Endothelial cell of umbilical vein (primary cell): Measurements from ENCODE around the gene CDHR4. TPM values are rescaled to one million over a fixed set of nuclear protein-coding genes. Genes with fewer than 3 reads are reported as not detected.

ENCODE experiments used
- BruUV-seq: library from RNA; stranded (reverse); fragments of 400-500 nt; replicated peaks from 2 replicates; lab custom pipeline; 2021; lab: Mats Ljungman, UMichigan
- CTCF ChIA-PET: fragments of 300-600, 350-600 bp; sonication (Branson Sonifier 250); formaldehyde crosslinking; loops from one replicate; lab custom pipeline; 2021; ENCODE audit warnings: antibody characterized with exemption, inconsistent platforms; lab: Charles Lee
- POLR2A ChIA-PET: fragments of 300-600, 350-600 bp; sonication (Branson Sonifier 250); formaldehyde crosslinking; loops from one replicate; lab custom pipeline; 2021; ENCODE audit warnings: antibody characterized with exemption, inconsistent platforms; lab: Charles Lee
- DNase-seq: peaks from one replicate; pipeline ENCODE4 v3.0.0-alpha.2; 2011; ENCODE audit warnings: low read depth, low spot score
- FAIRE-seq: peaks from 2 replicates; lab custom pipeline; 2011; peaks lifted over from hg19 to GRCh38; lab: Jason Lieb, UNC
- H2AFZ ChIP-seq: 2 replicates; pipeline ENCODE4 v1.6.0; 2012; ENCODE audit warnings: low read depth, low read length, control low read depth, inconsistent platforms
- H3K27ac ChIP-seq: 2 replicates; pipeline ENCODE4 v1.5.1; 2011; ENCODE audit warnings: low read depth, mild to moderate bottlenecking, control low read depth, low read length, moderate library complexity; ENCODE audit not compliant: insufficient read depth
- H3K27me3 ChIP-seq, 2 experiments: 2 replicates each; pipeline versions ENCODE4 v1.6.0 to v1.6.1; 2011; ENCODE audit warnings: low read length in 2 of 2, mixed read lengths in 1 of 2; ENCODE audit not compliant: control insufficient read depth in 2 of 2, insufficient read depth in 2 of 2
- H3K36me3 ChIP-seq, 2 experiments: 2 replicates in 1 of 2; 3 replicates in 1 of 2; pipeline ENCODE4 v1.5.1; 2011; ENCODE audit warnings: low read length in 2 of 2, mild to moderate bottlenecking in 1 of 2, moderate library complexity in 1 of 2; ENCODE audit not compliant: control insufficient read depth in 2 of 2, insufficient read depth in 2 of 2; ENCODE audit errors: extremely low read depth in 1 of 2
- H3K4me1 ChIP-seq: 3 replicates; pipeline ENCODE4 v1.5.1; 2011; ENCODE audit warnings: mild to moderate bottlenecking, low read length; ENCODE audit not compliant: control insufficient read depth, insufficient read depth; ENCODE audit errors: extremely low read depth
- H3K4me2 ChIP-seq: 2 replicates; pipeline ENCODE4 v1.6.1; 2011; ENCODE audit warnings: low read length, control low read depth, mixed read lengths; ENCODE audit not compliant: insufficient read depth
- H3K4me3 ChIP-seq, 3 experiments: fragments of 200-600 bp in 1 of 3; sonication (generic), shearing (Covaris generic) in 1 of 3; replicated peaks in 1 of 3; 2 replicates each; pipeline ENCODE4 v1.5.1; 2011 to 2016; ENCODE audit warnings: control low read depth in 3 of 3, low read length in 3 of 3, mild to moderate bottlenecking in 2 of 3, inconsistent platforms in 1 of 3, low read depth in 1 of 3, moderate library complexity in 1 of 3; ENCODE audit not compliant: insufficient read depth in 1 of 3
- H3K79me2 ChIP-seq: 2 replicates; pipeline ENCODE4 v1.6.0; 2012; ENCODE audit warnings: low read length, inconsistent platforms; ENCODE audit not compliant: control insufficient read depth, insufficient read depth
- H3K9ac ChIP-seq: replicated peaks from 2 replicates; pipeline ENCODE3; 2011; ENCODE audit warnings: low read length, control low read depth; ENCODE audit not compliant: insufficient read depth; ENCODE audit errors: extremely low read depth
- H3K9me1 ChIP-seq: replicated peaks from 3 replicates; pipeline ENCODE4 v1.6.0; 2011; ENCODE audit warnings: mild to moderate bottlenecking, low read length; ENCODE audit not compliant: control insufficient read depth, insufficient read depth; ENCODE audit errors: extremely low read depth
- H3K9me3 ChIP-seq: replicated peaks from 2 replicates; pipeline ENCODE4 v1.5.1; 2012; ENCODE audit warnings: low read length, inconsistent platforms; ENCODE audit not compliant: control insufficient read depth, insufficient read depth
- H4K20me1 ChIP-seq: replicated peaks from 2 replicates; pipeline ENCODE3; 2011; ENCODE audit warnings: mild to moderate bottlenecking, low read length; ENCODE audit not compliant: control insufficient read depth, insufficient read depth; ENCODE audit errors: extremely low read depth
- EZH2 ChIP-seq: IDR thresholded peaks from 2 replicates; pipeline ENCODE4 v1.6.1; 2012; ENCODE audit warnings: borderline replicate concordance, low read depth, mild to moderate bottlenecking, moderate library complexity, low read length, inconsistent platforms; ENCODE audit not compliant: severe bottlenecking
- FOS ChIP-seq: IDR thresholded peaks from 2 replicates; pipeline ENCODE4 v1.6.1; 2011; ENCODE audit warnings: mild to moderate bottlenecking, low read length, moderate library complexity, borderline replicate concordance; ENCODE audit not compliant: insufficient read depth
- GATA2 ChIP-seq: IDR thresholded peaks from 2 replicates; pipeline ENCODE4 v1.7.0; 2011; ENCODE audit warnings: low read depth, mild to moderate bottlenecking, moderate library complexity, mixed read lengths, low read length; ENCODE audit not compliant: insufficient read length, insufficient read depth
- JUN ChIP-seq: IDR thresholded peaks from 2 replicates; pipeline ENCODE4 v1.6.1; 2011; ENCODE audit warnings: borderline replicate concordance, low read depth; ENCODE audit not compliant: insufficient read length, insufficient read depth
- MYC ChIP-seq: IDR thresholded peaks from one replicate; pipeline ENCODE4 v1.6.1; 2011; ENCODE audit warnings: mild to moderate bottlenecking, low read depth, low read length
- POLR2A ChIP-seq: IDR thresholded peaks from 2 replicates; pipeline ENCODE4 v1.6.1; 2012; ENCODE audit warnings: low read depth, mild to moderate bottlenecking, control low read depth, low read length
- POLR2AphosphoS5 ChIP-seq: IDR thresholded peaks from 2 replicates; pipeline ENCODE4 v1.6.1; 2012; ENCODE audit warnings: low read depth, mild to moderate bottlenecking, control low read depth, low read length, moderate library complexity; ENCODE audit not compliant: insufficient read depth
- dilution Hi-C: fragments of 300-500 bp; cut with MboI; formaldehyde crosslinking; loops from one replicate; pipeline ENCODE4 v1.15.0; 2019; ENCODE audit warnings: low sequenced_read_pairs; ENCODE audit not compliant: extremely low pct_ligation_motif_present
- intact Hi-C: fragments of 100-400 bp; cut with micrococcal nuclease; formaldehyde crosslinking; loops from one replicate; pipeline ENCODE4 v1.10.0; 2022
- polyA plus RNA-seq, 4 experiments: library from polyadenylated mRNA; depleted of rRNA in 3 of 4; stranded (reverse) in 3 of 4; unstranded in 1 of 4; fragments of >200 nt; gene quantifications; 2 replicates each; pipeline versions ENCODE4 v1.2.1 to v1.2.3, GENCODE V29; 2011 to 2012; ENCODE audit warnings: missing spikeins in 1 of 4
- total RNA-seq: library from RNA; stranded (reverse); gene quantifications from 2 replicates; pipeline ENCODE4 v1.2.3, GENCODE V29; 2021
- TF ChIP-seq, protein P1 (sequence below): IDR thresholded peaks from 2 replicates; pipeline ENCODE4 v1.6.1; 2011; ENCODE audit not compliant: insufficient read depth, insufficient read length
- TF ChIP-seq, protein P2 (sequence below), 2 donors: IDR thresholded peaks; 1 replicate in 1 of 2; 2 replicates in 1 of 2; pipeline ENCODE4 v1.5.1; 2011; ENCODE audit warnings: low read length in 2 of 2, mild to moderate bottlenecking in 2 of 2, moderate library complexity in 2 of 2, control low read depth in 1 of 2, inconsistent platforms in 1 of 2, low read depth in 1 of 2; ENCODE audit not compliant: insufficient read depth in 1 of 2; ENCODE audit errors: extremely low read depth in 1 of 2

Gene CDHR4
- total and polyA plus RNA-seq, 2 donors (not counting 3 experiments of a cell fraction or from before 2014, with no cell fraction given), result 0.19 TPM; not detected in 1

DNA sequence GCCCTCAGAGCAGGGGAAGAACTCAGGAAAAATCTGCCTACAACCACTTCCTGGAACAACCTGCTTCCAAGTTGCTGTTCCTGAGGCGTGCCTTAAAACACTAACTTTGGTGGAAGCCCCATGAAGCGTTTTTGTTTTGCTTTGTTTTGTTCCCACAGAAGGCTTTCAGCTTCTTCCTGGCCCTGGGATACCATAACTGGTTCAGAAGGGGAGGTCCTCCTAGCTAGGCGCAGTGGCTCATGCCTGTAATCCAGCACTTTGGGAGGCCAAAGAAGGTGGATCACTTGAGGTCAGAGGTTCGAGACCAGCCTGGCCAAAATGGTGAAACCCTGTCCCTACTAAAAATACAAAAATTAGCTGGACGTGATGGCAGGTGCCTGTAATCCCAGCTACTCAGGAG lies 12.1 kb downstream of the CDHR4 start:
- no peaks in the 10 kb centered on the region for H3K9me3 ChIP-seq
- DNase-seq, result no peak
- H3K79me2 ChIP-seq, result peaks cover 31% of the 10 kb centered on the region
- H3K4me2 ChIP-seq, result no peak overlapping the region
- H4K20me1 ChIP-seq, result no peaks in the 10 kb centered on the region
- no peaks in the 10 kb centered on the region for H3K9me1 ChIP-seq
- ChIA-PET CTCF (interaction anchor here (1.9 kb wide), 1 partner anchor 15 kb away, joined by 11 read pairs; the partner anchor contains the start of gene INKA1), POLR2A (no interaction called here)
- H3K27me3 ChIP-seq, result no peaks in the 10 kb centered on the region
- intact Hi-C loops (loop anchor here (5.0 kb wide), 1 partner anchor 235 kb away; the partner anchor contains the start of gene BSN), dilution Hi-C loops (no loop called here)
- H2AFZ ChIP-seq, result no peak overlapping the region
- peaks cover 11% of the 10 kb centered on the region for H3K4me1 ChIP-seq
- H3K9ac ChIP-seq, result no peak overlapping the region
- H3K4me3 ChIP-seq, result no peak overlapping the region
- peaks cover 0 to 3% of the 10 kb centered on the region in 2 experiments for H3K36me3 ChIP-seq
- peak; percentile 73 for FAIRE-seq
- no peak overlapping the region for H3K27ac ChIP-seq
- TF ChIP-seq POLR2AphosphoS5 (no peak), MYC (no peak)
- TF ChIP-seq, protein P1, sequence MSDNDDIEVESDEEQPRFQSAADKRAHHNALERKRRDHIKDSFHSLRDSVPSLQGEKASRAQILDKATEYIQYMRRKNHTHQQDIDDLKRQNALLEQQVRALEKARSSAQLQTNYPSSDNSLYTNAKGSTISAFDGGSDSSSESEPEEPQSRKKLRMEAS, result no peak
- TF ChIP-seq, protein P2, sequence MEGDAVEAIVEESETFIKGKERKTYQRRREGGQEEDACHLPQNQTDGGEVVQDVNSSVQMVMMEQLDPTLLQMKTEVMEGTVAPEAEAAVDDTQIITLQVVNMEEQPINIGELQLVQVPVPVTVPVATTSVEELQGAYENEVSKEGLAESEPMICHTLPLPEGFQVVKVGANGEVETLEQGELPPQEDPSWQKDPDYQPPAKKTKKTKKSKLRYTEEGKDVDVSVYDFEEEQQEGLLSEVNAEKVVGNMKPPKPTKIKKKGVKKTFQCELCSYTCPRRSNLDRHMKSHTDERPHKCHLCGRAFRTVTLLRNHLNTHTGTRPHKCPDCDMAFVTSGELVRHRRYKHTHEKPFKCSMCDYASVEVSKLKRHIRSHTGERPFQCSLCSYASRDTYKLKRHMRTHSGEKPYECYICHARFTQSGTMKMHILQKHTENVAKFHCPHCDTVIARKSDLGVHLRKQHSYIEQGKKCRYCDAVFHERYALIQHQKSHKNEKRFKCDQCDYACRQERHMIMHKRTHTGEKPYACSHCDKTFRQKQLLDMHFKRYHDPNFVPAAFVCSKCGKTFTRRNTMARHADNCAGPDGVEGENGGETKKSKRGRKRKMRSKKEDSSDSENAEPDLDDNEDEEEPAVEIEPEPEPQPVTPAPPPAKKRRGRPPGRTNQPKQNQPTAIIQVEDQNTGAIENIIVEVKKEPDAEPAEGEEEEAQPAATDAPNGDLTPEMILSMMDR (IDR thresholded peaks at IDR 0.05; ENCODE audit: extremely low read depth in 1 of 2, insufficient read depth in 1 of 2, low read depth in 1 of 2, low read length in 2 of 2), result no peak
- no TSS peak for BruUV-seq

DNA sequence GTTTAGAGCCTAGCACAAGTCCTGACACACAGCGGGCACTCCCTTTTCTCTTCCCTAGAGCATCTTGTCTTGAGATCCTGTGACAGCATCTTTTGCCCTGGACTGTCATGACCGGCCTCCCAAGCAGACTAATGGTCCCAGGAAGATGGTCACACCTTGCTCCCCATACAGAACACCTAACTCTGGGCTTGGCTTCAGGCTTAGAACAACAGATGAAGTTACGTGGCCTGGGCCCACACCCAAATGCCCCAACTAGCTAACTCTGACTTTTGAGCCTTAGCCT lies 12.6 kb downstream of the CDHR4 start:
- TF ChIP-seq EZH2 (no peak), POLR2AphosphoS5 (no peak), JUN (no peak), FOS (no peak), MYC (no peak), POLR2A (no peak), GATA2 (no peak)
- TF ChIP-seq, protein P1, result no peak
- TF ChIP-seq, protein P2 (IDR thresholded peaks at IDR 0.05; ENCODE audit: extremely low read depth in 1 of 2, insufficient read depth in 1 of 2, low read depth in 1 of 2, low read length in 2 of 2), result no peak
- no TSS peak for BruUV-seq
- Histone ChIP-seq H2AFZ (peak overlapping the region; percentile 85), H3K9me3 (no peaks in the 10 kb centered on the region), H3K79me2 (peaks cover 36% of the 10 kb centered on the region), H3K4me1 (peaks cover 11% of the 10 kb centered on the region), H3K9ac (no peak overlapping the region), H3K27ac (peak overlapping the region; percentile 38), H4K20me1 (no peaks in the 10 kb centered on the region), H3K36me3 (peaks cover 0 to 6% of the 10 kb centered on the region in 2 experiments), H3K4me3 (no peak overlapping the region), H3K27me3 (no peaks in the 10 kb centered on the region), H3K4me2 (no peak overlapping the region), H3K9me1 (no peaks in the 10 kb centered on the region)
- POLR2A ChIA-PET, result no interaction called here
- dilution Hi-C loops (no loop called here), intact Hi-C loops (loop anchor here (5.0 kb wide), 1 partner anchor 235 kb away; the partner anchor contains the start of gene BSN)
- CTCF ChIA-PET, result interaction anchor here (1.0 to 1.9 kb wide), 2 partner anchors 12 to 16 kb away, joined by 3 to 11 read pairs; partner anchors contain the start of genes CDHR4 and INKA1
- FAIRE-seq, result no peak
- DNase-seq, result peak; percentile 47
